HepG2 (cell line): Measurements from ENCODE around the gene EVI5. TPM values are rescaled to one million over a fixed set of nuclear protein-coding genes. Genes with fewer than 3 reads are reported as not detected.
A peak's percentile ranks its signal among the peaks of the same experiment; 100 is the strongest.

Experiments
- MAF1 ChIP-seq: sonication (generic); formaldehyde crosslinking; IDR thresholded peaks from 2 replicates; pipeline ENCODE4 v1.5.0; 2020; ENCODE audit warnings: missing genetic modification reagents, borderline replicate concordance
- MEF2D ChIP-seq: sonication (generic); formaldehyde crosslinking; IDR thresholded peaks from 2 replicates; pipeline ENCODE4 v1.5.1; 2020; ENCODE audit warnings: mild to moderate bottlenecking, missing genetic modification reagents
- MXI1 ChIP-seq: IDR thresholded peaks from 3 replicates; pipeline ENCODE4 v1.6.1; 2012; ENCODE audit warnings: low read depth, low read length, inconsistent platforms, borderline replicate concordance
- PHF5A ChIP-seq: IDR thresholded peaks from one replicate; pipeline ENCODE4 v1.6.1; 2018; ENCODE audit warnings: low read depth, missing genetic modification reagents; ENCODE audit not compliant: unreplicated experiment
- PHF8 ChIP-seq: sonication (generic); formaldehyde crosslinking; IDR thresholded peaks from 2 replicates; pipeline ENCODE4 v1.5.0; 2020; ENCODE audit warnings: missing genetic modification reagents
- POGK ChIP-seq: sonication (generic); formaldehyde crosslinking; conservative IDR thresholded peaks from 2 replicates; pipeline ENCODE4 v1.8.0; 2022; ENCODE audit warnings: mild to moderate bottlenecking, moderate library complexity, missing genetic modification reagents
- RFXAP ChIP-seq: sonication (generic); formaldehyde crosslinking; IDR thresholded peaks from 2 replicates; pipeline ENCODE4 v1.4.0; 2020; ENCODE audit warnings: missing genetic modification reagents, borderline replicate concordance
- UBTF ChIP-seq: sonication (generic); formaldehyde crosslinking; IDR thresholded peaks from 2 replicates; pipeline ENCODE4 v1.4.0; 2020; ENCODE audit warnings: mild to moderate bottlenecking, missing genetic modification reagents
- ZNF143 ChIP-seq: sonication (generic); formaldehyde crosslinking; IDR thresholded peaks from 2 replicates; pipeline ENCODE4 v1.4.0; 2020; ENCODE audit warnings: missing genetic modification reagents
- ZNF709 ChIP-seq: sonication (generic); formaldehyde crosslinking; IDR thresholded peaks from 2 replicates; pipeline ENCODE4 v1.5.0; 2020; ENCODE audit warnings: mild to moderate bottlenecking, missing genetic modification reagents
- ZSCAN25 ChIP-seq: sonication (generic); formaldehyde crosslinking; IDR thresholded peaks from 2 replicates; pipeline ENCODE4 v1.8.0; 2022; ENCODE audit warnings: mild to moderate bottlenecking, missing genetic modification reagents
- polyA plus RNA-seq, 8 experiments: library from polyadenylated mRNA; depleted of rRNA in 3 of 8; stranded (reverse) in 7 of 8; unstranded in 1 of 8; fragments of >200 nt; fragmentation: Illumina TruSeq in 4 of 8; extraction: Trizol in 4 of 8; gene quantifications; 2 replicates each; pipeline versions ENCODE4 v1.2.1 to v1.2.3, GENCODE V29; 2011 to 2016; ENCODE audit warnings: low read depth in 4 of 8, missing spikeins in 1 of 8, mixed read lengths in 1 of 8; ENCODE audit not compliant: insufficient read depth in 1 of 8
- total RNA-seq, 5 experiments: library from RNA; depleted of rRNA; stranded (reverse); fragments of >200 nt; fragmentation: Illumina TruSeq; extraction: Trizol; gene quantifications; 2 replicates each; pipeline ENCODE4 v1.2.3, GENCODE V29; 2016; ENCODE audit warnings: low read depth in 1 of 5
- TF ChIP-seq, protein P1 (sequence below): sonication (generic); formaldehyde crosslinking; IDR thresholded peaks from 2 replicates; pipeline ENCODE4 v1.8.1; 2023; ENCODE audit warnings: mild to moderate bottlenecking, moderate library complexity, missing genetic modification reagents
- TF ChIP-seq, protein P2 (sequence below): sonication (generic); formaldehyde crosslinking; IDR thresholded peaks from 2 replicates; pipeline ENCODE4 v1.9.0; 2022; ENCODE audit warnings: missing genetic modification reagents, mild to moderate bottlenecking, borderline replicate concordance
- TF ChIP-seq, protein P3 (sequence below): IDR thresholded peaks from 2 replicates; pipeline ENCODE4 v1.4.0; 2020; ENCODE audit warnings: mild to moderate bottlenecking, missing genetic modification reagents

The EVI5 gene
- total and polyA plus RNA-seq, 2 of the 13 experiments (the other 11 are each of a cell fraction or from before 2014, with no cell fraction given): 4.0 to 12.6 TPM

GRCh38 chr1:92484472-92485380 is 300.2 kb downstream of the EVI5 start (continued):
- TF ChIP-seq POGK (no peak), PHF5A (peak; percentile 52), MEF2D (CRISPR knock-in tag) (0 out of 2 replicates have a peak, but pooled peaks have one; percentile 39), MXI1 (0 out of 3 replicates have a peak, but pooled peaks have one; percentile 7), UBTF (peak; percentile 67), ZNF143 (CRISPR knock-in tag) (no peak), ZSCAN25 (CRISPR knock-in tag) (0 out of 2 replicates have a peak, but pooled peaks have one; percentile 2), MAF1 (CRISPR knock-in tag) (no peak), ZNF709 (no peak), RFXAP (no peak), PHF8 (CRISPR knock-in tag) (peak; percentile 39)
- TF ChIP-seq, protein P1, sequence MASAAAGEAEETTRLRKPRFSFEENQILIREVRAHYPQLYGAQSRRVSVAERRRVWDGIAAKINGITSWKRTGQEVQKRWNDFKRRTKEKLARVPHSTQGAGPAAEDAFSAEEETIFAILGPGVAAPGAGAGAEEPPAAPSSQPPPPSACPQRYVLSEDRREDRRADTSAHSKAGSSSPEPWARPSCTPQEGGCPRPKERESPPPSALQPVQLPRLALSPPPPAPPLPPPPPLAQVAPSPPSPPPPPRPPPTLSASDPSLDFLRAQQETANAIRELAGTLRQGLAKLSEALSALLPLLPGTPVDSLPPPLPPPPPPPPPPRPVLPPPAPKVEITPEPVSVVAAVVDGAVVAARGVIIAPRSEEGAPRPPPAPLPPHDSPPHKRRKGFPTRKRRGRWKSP: peak; percentile 84
- TF ChIP-seq, protein P2, sequence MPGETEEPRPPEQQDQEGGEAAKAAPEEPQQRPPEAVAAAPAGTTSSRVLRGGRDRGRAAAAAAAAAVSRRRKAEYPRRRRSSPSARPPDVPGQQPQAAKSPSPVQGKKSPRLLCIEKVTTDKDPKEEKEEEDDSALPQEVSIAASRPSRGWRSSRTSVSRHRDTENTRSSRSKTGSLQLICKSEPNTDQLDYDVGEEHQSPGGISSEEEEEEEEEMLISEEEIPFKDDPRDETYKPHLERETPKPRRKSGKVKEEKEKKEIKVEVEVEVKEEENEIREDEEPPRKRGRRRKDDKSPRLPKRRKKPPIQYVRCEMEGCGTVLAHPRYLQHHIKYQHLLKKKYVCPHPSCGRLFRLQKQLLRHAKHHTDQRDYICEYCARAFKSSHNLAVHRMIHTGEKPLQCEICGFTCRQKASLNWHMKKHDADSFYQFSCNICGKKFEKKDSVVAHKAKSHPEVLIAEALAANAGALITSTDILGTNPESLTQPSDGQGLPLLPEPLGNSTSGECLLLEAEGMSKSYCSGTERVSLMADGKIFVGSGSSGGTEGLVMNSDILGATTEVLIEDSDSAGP (CRISPR knock-in tag): peak; percentile 77; the same call in 1 of the 2 replicates
- TF ChIP-seq, protein P3, sequence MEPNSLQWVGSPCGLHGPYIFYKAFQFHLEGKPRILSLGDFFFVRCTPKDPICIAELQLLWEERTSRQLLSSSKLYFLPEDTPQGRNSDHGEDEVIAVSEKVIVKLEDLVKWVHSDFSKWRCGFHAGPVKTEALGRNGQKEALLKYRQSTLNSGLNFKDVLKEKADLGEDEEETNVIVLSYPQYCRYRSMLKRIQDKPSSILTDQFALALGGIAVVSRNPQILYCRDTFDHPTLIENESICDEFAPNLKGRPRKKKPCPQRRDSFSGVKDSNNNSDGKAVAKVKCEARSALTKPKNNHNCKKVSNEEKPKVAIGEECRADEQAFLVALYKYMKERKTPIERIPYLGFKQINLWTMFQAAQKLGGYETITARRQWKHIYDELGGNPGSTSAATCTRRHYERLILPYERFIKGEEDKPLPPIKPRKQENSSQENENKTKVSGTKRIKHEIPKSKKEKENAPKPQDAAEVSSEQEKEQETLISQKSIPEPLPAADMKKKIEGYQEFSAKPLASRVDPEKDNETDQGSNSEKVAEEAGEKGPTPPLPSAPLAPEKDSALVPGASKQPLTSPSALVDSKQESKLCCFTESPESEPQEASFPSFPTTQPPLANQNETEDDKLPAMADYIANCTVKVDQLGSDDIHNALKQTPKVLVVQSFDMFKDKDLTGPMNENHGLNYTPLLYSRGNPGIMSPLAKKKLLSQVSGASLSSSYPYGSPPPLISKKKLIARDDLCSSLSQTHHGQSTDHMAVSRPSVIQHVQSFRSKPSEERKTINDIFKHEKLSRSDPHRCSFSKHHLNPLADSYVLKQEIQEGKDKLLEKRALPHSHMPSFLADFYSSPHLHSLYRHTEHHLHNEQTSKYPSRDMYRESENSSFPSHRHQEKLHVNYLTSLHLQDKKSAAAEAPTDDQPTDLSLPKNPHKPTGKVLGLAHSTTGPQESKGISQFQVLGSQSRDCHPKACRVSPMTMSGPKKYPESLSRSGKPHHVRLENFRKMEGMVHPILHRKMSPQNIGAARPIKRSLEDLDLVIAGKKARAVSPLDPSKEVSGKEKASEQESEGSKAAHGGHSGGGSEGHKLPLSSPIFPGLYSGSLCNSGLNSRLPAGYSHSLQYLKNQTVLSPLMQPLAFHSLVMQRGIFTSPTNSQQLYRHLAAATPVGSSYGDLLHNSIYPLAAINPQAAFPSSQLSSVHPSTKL (CRISPR knock-in tag): 0 out of 2 replicates have a peak, but pooled peaks have one; percentile 5
